Astrocyte (in vitro differentiated cells and primary cell): ENCODE data around the gene SLC37A4. TPM values are rescaled to one million over a fixed set of nuclear protein-coding genes. Genes with fewer than 3 reads are reported as not detected.
"Not testable (repeated sequence)": the region's sequence is repeated elsewhere in the genome, so short reads cannot be mapped to it uniquely, and the experiment has no call there.

ENCODE experiments used
- DNase-seq: peaks from one replicate; pipeline ENCODE4 v3.0.0-alpha.2; 2010; ENCODE audit warnings: low read depth
- FAIRE-seq: peaks from 2 replicates; lab custom pipeline; 2011; peaks lifted over from hg19 to GRCh38; lab: Jason Lieb, UNC
- H2AFZ ChIP-seq: 2 replicates; pipeline ENCODE4 v1.6.0; 2012; ENCODE audit warnings: low read depth, low read length, inconsistent platforms
- H3K27ac ChIP-seq: 2 replicates; pipeline ENCODE4 v1.5.1; 2011; ENCODE audit warnings: low read depth, low read length, inconsistent platforms
- H3K27me3 ChIP-seq: 2 replicates; pipeline ENCODE4 v1.6.0; 2011; ENCODE audit warnings: low read length, inconsistent platforms; ENCODE audit not compliant: insufficient read depth
- H3K36me3 ChIP-seq: 2 replicates; pipeline ENCODE4 v1.5.1; 2011; ENCODE audit warnings: low read length, inconsistent platforms; ENCODE audit not compliant: insufficient read depth
- H3K4me1 ChIP-seq: 2 replicates; pipeline ENCODE4 v1.5.1; 2011; ENCODE audit warnings: low read length, inconsistent platforms; ENCODE audit not compliant: insufficient read depth
- H3K4me2 ChIP-seq: 2 replicates; pipeline ENCODE4 v1.6.0; 2012; ENCODE audit warnings: low read length, inconsistent platforms
- H3K4me3 ChIP-seq: 2 replicates; pipeline ENCODE4 v1.5.1; 2011; ENCODE audit warnings: low read depth, mild to moderate bottlenecking, low read length, inconsistent platforms; ENCODE audit not compliant: insufficient read depth
- H3K79me2 ChIP-seq: 2 replicates; pipeline ENCODE4 v1.6.0; 2012; ENCODE audit warnings: mild to moderate bottlenecking, low read length, inconsistent platforms; ENCODE audit not compliant: insufficient read depth
- H3K9ac ChIP-seq: 2 replicates; pipeline ENCODE4 v1.6.0; 2012; ENCODE audit warnings: mild to moderate bottlenecking, low read length, inconsistent platforms
- H3K9me3 ChIP-seq: 2 replicates; pipeline ENCODE4 v1.5.1; 2012; ENCODE audit warnings: low read depth, mild to moderate bottlenecking, low read length, inconsistent platforms; ENCODE audit not compliant: insufficient read depth
- H4K20me1 ChIP-seq: 2 replicates; pipeline ENCODE4 v1.6.0; 2012; ENCODE audit warnings: low read length, inconsistent platforms; ENCODE audit not compliant: insufficient read depth
- H3K27ac Mint-ChIP-seq: one replicate; pipeline ENCODE4 v1.8.0; 2021; ENCODE audit warnings: mild to moderate bottlenecking, mixed read lengths; ENCODE audit not compliant: unreplicated experiment
- H3K27me3 Mint-ChIP-seq: one replicate; pipeline ENCODE4 v1.8.0; 2021; ENCODE audit warnings: low read depth, mixed read lengths; ENCODE audit not compliant: unreplicated experiment
- H3K36me3 Mint-ChIP-seq: one replicate; pipeline ENCODE4 v1.8.0; 2021; ENCODE audit warnings: low read depth, mixed read lengths; ENCODE audit not compliant: unreplicated experiment
- H3K4me1 Mint-ChIP-seq: one replicate; pipeline ENCODE4 v1.8.0; 2021; ENCODE audit warnings: low read depth, mixed read lengths; ENCODE audit not compliant: unreplicated experiment
- H3K4me3 Mint-ChIP-seq: one replicate; pipeline ENCODE4 v1.8.0; 2021; ENCODE audit warnings: mild to moderate bottlenecking, moderate library complexity, mixed read lengths; ENCODE audit not compliant: unreplicated experiment
- H3K9me3 Mint-ChIP-seq: one replicate; pipeline ENCODE4 v1.8.0; 2021; ENCODE audit warnings: mild to moderate bottlenecking, mixed read lengths; ENCODE audit not compliant: unreplicated experiment
- EZH2 ChIP-seq: IDR thresholded peaks from 2 replicates; pipeline ENCODE4 v1.6.1; 2012; ENCODE audit warnings: mild to moderate bottlenecking, low read length, inconsistent platforms; ENCODE audit not compliant: insufficient read depth
- total RNA-seq: library from RNA; stranded (reverse); gene quantifications from 2 replicates; pipeline ENCODE4 v1.2.1, GENCODE V29; 2021
- TF ChIP-seq, protein P1 (sequence below): IDR thresholded peaks from 2 replicates; pipeline ENCODE4 v1.5.1; 2011; ENCODE audit warnings: low read depth, mild to moderate bottlenecking, inconsistent platforms, low read length, moderate library complexity; ENCODE audit not compliant: insufficient read depth

Gene SLC37A4
- total RNA-seq, 1 donor from 2014 or later: 8.7 TPM

- no peak overlapping the region for H3K27ac Mint-ChIP-seq
- Histone ChIP-seq H3K9ac (no peak overlapping the region), H3K27me3 (no peaks in the 10 kb centered on the region), H3K4me3 (no peak overlapping the region), H2AFZ (no peak overlapping the region), H3K36me3 (peaks cover 12% of the 10 kb centered on the region), H3K27ac (no peak overlapping the region), H3K9me3 (no peaks in the 10 kb centered on the region), H4K20me1 (peaks cover 24% of the 10 kb centered on the region), H3K79me2 (no peaks in the 10 kb centered on the region), H3K4me2 (no peak overlapping the region), H3K4me1 (no peaks in the 10 kb centered on the region)
- no peaks in the 10 kb centered on the region for H3K27me3 Mint-ChIP-seq
- no peak for FAIRE-seq
- no peak for DNase-seq
- H3K4me3 Mint-ChIP-seq: no peak overlapping the region
- no peaks in the 10 kb centered on the region for H3K9me3 Mint-ChIP-seq
- TF ChIP-seq EZH2: no peak
- TF ChIP-seq, protein P1, sequence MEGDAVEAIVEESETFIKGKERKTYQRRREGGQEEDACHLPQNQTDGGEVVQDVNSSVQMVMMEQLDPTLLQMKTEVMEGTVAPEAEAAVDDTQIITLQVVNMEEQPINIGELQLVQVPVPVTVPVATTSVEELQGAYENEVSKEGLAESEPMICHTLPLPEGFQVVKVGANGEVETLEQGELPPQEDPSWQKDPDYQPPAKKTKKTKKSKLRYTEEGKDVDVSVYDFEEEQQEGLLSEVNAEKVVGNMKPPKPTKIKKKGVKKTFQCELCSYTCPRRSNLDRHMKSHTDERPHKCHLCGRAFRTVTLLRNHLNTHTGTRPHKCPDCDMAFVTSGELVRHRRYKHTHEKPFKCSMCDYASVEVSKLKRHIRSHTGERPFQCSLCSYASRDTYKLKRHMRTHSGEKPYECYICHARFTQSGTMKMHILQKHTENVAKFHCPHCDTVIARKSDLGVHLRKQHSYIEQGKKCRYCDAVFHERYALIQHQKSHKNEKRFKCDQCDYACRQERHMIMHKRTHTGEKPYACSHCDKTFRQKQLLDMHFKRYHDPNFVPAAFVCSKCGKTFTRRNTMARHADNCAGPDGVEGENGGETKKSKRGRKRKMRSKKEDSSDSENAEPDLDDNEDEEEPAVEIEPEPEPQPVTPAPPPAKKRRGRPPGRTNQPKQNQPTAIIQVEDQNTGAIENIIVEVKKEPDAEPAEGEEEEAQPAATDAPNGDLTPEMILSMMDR: no peak
- peaks cover 6% of the 10 kb centered on the region for H3K36me3 Mint-ChIP-seq
- H3K4me1 Mint-ChIP-seq: peaks cover 4% of the 10 kb centered on the region
Measured at GRCh38 chr11:119041821-119042514, 11.3 kb upstream of the SLC37A4 start.

DNA sequence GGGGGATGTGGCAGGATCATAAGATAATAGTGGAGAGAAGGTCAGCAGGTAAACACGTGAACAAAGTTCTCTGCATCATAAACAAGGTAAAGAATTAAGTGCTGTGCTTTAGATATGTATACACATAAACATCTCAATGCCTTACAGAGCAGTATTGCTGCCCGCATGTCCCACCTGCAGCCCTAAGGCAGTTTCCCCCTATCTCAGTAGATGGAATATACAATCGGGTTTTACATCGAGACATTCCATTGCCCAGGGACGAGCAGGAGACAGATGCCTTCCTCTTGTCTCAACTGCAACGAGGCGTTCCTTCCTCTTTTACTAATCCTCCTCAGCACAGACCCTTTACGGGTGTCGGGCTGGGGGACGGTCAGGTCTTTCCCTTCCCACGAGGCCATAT is 8.8 kb upstream of the SLC37A4 start:
- H3K27ac Mint-ChIP-seq, H3K27me3 Mint-ChIP-seq, H3K4me2 ChIP-seq: not testable (repeated sequence)

GRCh38 chr11:119038884-119039283 is 8.2 kb upstream of the SLC37A4 start:
- H3K4me3 Mint-ChIP-seq: no peak overlapping the region
- TF ChIP-seq, protein P1: no peak
- Histone ChIP-seq H3K9ac (no peak overlapping the region), H3K79me2 (no peaks in the 10 kb centered on the region), H4K20me1 (no peaks in the 10 kb centered on the region), H3K27ac (no peak overlapping the region), H3K4me3 (no peak overlapping the region), H3K4me2 (no peak overlapping the region), H3K4me1 (no peaks in the 10 kb centered on the region), H3K27me3 (no peaks in the 10 kb centered on the region), H3K9me3 (no peaks in the 10 kb centered on the region), H2AFZ (no peak overlapping the region), H3K36me3 (no peaks in the 10 kb centered on the region)
- H3K9me3 Mint-ChIP-seq: no peaks in the 10 kb centered on the region
- no peak for DNase-seq
- no peaks in the 10 kb centered on the region for H3K27me3 Mint-ChIP-seq
- no peaks in the 10 kb centered on the region for H3K36me3 Mint-ChIP-seq
- H3K4me1 Mint-ChIP-seq: peaks cover 4% of the 10 kb centered on the region
- FAIRE-seq: no peak
- no peak overlapping the region for H3K27ac Mint-ChIP-seq

More for the DNA sequence above, 8.8 kb upstream of the SLC37A4 start:
- not testable (repeated sequence) for H3K27me3 ChIP-seq, H3K4me1 ChIP-seq, H3K9me3 Mint-ChIP-seq, H3K9me3 ChIP-seq, H3K36me3 ChIP-seq, H3K4me3 ChIP-seq, FAIRE-seq, H3K36me3 Mint-ChIP-seq, H3K4me1 Mint-ChIP-seq, DNase-seq, H3K27ac ChIP-seq, H3K4me3 Mint-ChIP-seq, H3K9ac ChIP-seq, H3K79me2 ChIP-seq, H2AFZ ChIP-seq, H4K20me1 ChIP-seq
